ENCODE measurements around the gene HSDL1. TPM values are rescaled to one million over a fixed set of nuclear protein-coding genes. Genes with fewer than 3 reads are reported as not detected.

The HSDL1 gene
- total and polyA plus RNA-seq, 2 donors (not counting 3 experiments of a cell fraction or from before 2014, with no cell fraction given) = 19.9 to 27.9 TPM

GRCh38 chr16:84161037-84161436 lies 16.1 kb upstream of the HSDL1 start:
- ChIA-PET POLR2A (no interaction called here), CTCF (interaction anchor here (1.4 to 1.7 kb wide), 3 partner anchors 10 to 26 kb away, joined by 4 to 6 read pairs (median 5); partner anchors contain the start of gene TAF1C)
- FAIRE-seq = no peak
- intact Hi-C loops (cut with micrococcal nuclease) = no loop called here
- dilution Hi-C loops (cut with MboI; ENCODE audit: extremely low pct_ligation_motif_present, low sequenced_read_pairs) = no loop called here
- Histone ChIP-seq H3K36me3 (ENCODE audit: control insufficient read depth in 2 of 2, extremely low read depth in 1 of 2, insufficient read depth in 2 of 2, low read length in 2 of 2) (no peaks in the 10 kb centered on the region), H4K20me1 (replicated peaks; ENCODE audit: control insufficient read depth, extremely low read depth, insufficient read depth, low read length) (no peaks in the 10 kb centered on the region), H3K9me1 (replicated peaks; ENCODE audit: control insufficient read depth, extremely low read depth, insufficient read depth, low read length) (no peaks in the 10 kb centered on the region), H3K9ac (replicated peaks; ENCODE audit: extremely low read depth, insufficient read depth, low read length) (no peak overlapping the region), H3K4me3 (replicated peaks in 1 of 3; ENCODE audit: insufficient read depth in 1 of 3, low read depth in 1 of 3, low read length in 3 of 3) (no peak overlapping the region), H2AFZ (ENCODE audit: low read depth, low read length) (no peak overlapping the region), H3K4me2 (ENCODE audit: insufficient read depth, low read length) (no peak overlapping the region), H3K79me2 (ENCODE audit: control insufficient read depth, insufficient read depth, low read length) (no peaks in the 10 kb centered on the region), H3K9me3 (replicated peaks; ENCODE audit: control insufficient read depth, insufficient read depth, low read length) (no peaks in the 10 kb centered on the region), H3K4me1 (ENCODE audit: control insufficient read depth, extremely low read depth, insufficient read depth, low read length) (no peaks in the 10 kb centered on the region), H3K27me3 (ENCODE audit: control insufficient read depth in 2 of 2, insufficient read depth in 2 of 2, low read length in 2 of 2) (peaks cover 33 to 38% of the 10 kb centered on the region in 2 experiments), H3K27ac (ENCODE audit: insufficient read depth, low read depth, low read length) (no peak overlapping the region)
- TF ChIP-seq GATA2 (IDR thresholded peaks at IDR 0.05; ENCODE audit: insufficient read depth, insufficient read length, low read depth, low read length) (no peak), EZH2 (IDR thresholded peaks at IDR 0.05; ENCODE audit: borderline replicate concordance, low read depth, low read length, severe bottlenecking) (no peak), CTCF (IDR thresholded peaks at IDR 0.05; ENCODE audit: extremely low read depth in 1 of 2, insufficient read depth in 1 of 2, low read depth in 1 of 2, low read length in 2 of 2) (no peak), POLR2AphosphoS5 (IDR thresholded peaks at IDR 0.05; ENCODE audit: insufficient read depth, low read depth, low read length) (no peak), MYC (IDR thresholded peaks at IDR 0.05; ENCODE audit: low read depth, low read length) (no peak), FOS (IDR thresholded peaks at IDR 0.05; ENCODE audit: borderline replicate concordance, insufficient read depth, low read length) (no peak), JUN (IDR thresholded peaks at IDR 0.05; ENCODE audit: borderline replicate concordance, insufficient read depth, insufficient read length, low read depth) (no peak), MAX (IDR thresholded peaks at IDR 0.05; ENCODE audit: insufficient read depth, insufficient read length) (no peak), POLR2A (IDR thresholded peaks at IDR 0.05; ENCODE audit: low read depth, low read length) (no peak)
- no peak for DNase-seq (ENCODE audit: low read depth, low spot score)
- no TSS peak for BruUV-seq (replicated peaks)
